Cortex of kidney (tissue), 1 donor: Measurements from ENCODE around the gene P2RX3.

Source experiments
- DNase-seq: peaks from one replicate; lab custom pipeline; 2025; lab: John Stamatoyannopoulos, UW

Gene P2RX3

DNA sequence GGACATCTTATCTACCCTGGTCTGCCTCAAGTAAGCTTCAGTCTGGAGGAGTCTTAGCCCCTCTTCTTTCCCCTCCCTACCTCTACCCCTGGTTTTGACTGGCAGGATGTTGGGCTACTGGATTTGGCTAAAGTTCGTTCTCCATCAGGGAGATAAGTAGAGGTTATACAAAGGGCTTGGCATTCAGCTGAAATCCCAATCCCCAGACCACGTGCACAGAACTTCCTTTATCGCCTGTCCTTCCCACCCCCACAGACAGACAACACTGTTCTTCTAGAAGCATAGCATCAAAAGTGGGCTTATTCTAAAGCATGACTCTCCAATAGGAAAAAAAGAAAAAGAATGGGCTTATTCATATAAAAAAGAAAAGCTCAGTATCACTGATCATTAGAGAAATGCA is 35.0 kb downstream of the P2RX3 start:
- no peak for DNase-seq

DNA sequence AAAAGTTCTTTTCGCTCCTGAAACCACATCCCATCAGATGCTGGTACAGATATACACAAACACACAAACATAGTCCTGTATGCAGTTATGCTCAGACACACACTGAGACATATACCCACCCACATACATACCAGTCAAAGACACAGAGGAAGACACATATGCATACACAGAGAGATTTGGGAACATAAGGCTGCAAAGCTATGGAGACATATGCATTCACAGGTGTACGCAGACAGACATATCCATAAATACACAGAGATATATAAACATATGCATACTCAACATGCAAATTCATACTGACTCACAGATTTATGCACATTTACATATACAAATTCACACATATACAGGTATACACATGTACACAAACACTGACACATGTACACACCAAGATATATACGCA is 36.8 kb downstream of the P2RX3 start:
- DNase-seq, result no peak

DNA sequence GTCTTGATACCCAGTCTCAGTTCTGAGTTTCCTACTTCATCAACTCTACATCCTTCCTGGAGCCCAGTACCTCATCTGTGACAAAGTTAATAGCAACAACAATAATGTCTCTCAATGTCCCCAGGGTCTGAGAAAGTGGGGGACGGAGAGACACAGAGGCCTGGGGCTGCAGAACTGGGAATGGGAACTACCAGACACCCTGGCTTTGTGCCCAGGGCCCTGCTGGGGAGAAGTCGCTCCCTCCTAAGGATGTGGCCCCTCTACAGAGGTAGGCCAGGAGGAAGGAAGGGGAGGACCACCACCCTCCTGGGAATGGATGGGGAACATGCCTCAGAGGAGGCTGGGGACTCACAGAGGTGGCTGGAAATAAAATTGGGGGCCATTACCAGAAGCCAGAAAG is 37.3 kb downstream of the P2RX3 start:
- no peak for DNase-seq

DNA sequence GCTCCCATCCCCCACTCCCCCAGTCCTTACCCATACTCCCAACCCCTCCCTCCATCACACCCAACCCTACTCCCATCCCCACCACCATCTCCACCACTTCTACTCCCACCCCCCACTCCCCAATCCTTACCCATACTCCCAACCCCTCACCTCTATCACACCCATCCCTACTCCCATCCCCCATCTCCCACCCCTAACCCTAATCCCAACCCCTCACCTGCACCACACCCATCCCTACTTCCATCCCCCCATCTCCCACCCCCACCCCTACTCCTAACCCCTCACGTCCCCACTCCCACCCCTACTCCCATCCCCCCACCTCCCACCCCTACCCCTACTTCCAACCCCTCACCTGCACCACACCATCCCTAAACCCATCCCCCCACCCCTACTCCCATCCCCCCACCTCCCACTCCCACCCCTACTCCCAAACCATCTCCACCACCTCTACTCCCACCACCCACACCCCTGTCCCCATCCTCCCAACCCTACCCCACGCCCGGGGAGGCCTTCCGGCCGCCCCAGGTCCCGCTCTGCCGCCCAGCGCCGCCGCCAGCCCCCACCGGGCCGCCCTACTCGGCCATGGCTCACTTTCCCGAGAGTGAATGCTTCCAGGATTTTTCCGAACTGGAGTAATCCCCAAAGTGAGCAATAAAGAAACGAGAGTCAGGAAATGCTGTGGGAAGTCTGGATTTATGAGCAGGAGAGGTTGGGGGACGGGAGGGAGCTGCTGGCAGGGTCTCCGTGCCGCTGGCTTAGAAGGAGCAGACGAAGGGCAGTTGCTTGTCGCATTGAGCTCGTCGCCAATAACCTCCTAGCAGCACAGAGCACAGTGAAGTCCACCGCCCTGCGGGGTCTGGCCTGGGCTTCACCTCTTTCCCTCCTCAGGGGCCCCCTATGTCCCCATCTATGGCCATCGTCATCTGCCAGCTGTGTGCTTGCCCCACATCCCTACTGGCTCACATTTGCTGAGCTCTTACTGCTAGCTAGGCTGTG is 38.2 kb downstream of the P2RX3 start:
- no peak for DNase-seq

DNA sequence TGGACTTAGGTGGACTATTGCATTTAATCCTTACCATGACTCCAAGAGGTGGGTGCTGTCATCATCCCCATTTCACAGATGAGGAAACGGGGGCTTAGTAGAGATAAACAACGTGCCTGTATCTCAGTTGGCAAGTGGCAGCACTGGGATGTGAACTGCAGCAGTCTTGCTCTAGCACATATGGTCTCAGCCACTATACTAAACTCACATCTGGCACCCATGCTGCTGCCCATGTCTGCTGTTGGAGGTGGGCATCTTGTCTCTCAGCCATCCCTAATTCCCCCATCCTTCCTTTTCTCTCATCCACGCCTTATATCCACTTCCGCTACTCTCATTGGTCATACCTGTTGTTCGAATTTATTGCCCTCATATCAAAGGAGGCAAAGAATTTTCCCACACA is 39.0 kb downstream of the P2RX3 start:
- DNase-seq, result no peak

DNA sequence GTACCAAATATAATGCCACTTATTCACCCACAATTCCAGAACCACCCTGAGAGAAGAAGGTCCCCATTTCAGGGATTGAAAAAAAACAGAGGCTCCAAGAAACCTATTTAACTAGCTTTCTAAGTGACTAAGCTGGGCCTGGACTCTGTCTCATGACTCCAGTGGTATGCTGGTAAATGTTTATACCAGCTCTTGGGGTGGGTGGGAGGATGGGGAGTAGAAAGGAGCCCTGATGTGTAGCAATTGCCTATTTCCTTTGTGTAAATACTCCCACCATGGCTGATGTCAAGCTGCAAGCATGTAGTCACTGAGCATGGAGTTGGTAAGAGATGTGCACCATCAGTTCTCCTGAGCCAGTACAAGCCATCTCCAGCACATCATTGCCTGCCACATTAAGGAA is 40.0 kb downstream of the P2RX3 start:
- no peak for DNase-seq

DNA sequence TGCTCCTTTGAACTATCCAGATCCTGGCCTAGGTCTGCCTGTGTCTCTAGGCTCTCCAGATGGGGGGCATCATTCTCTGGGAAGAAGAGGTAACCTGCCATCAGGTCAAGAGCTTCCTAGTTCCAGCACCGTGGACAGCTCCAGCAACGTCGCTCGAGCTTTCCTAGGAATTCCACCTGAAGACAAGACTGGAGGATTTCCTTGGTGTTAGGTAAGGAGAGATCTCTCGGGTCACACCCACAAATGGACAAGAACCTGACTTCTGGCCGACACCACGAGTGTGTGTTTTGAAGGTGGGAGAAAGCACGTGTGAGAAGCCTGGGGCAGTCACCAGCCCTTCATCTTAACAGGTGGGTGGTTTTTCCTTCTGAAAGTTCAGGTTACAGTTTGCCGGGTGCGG is 41.6 kb downstream of the P2RX3 start:
- DNase-seq, result no peak

DNA sequence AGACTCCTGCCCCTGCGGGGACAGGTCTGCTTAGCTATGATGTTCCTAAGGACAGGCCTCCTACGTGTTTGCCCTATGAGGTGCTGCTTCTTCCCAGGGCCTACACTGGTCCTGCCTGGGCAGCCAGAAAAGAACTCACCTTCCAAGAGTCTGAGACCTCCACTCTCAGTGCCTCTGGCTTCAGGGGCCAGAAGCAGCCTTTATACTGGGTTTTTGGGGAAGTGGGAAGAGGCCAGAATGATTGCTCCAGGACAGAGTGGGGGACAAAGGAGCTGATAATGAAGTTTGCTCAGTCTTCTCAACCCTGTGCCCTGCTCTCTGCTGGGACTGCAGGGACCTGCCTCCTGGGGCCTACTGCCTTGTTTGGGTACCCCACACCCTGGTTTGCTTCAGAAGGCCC is 42.8 kb downstream of the P2RX3 start, which contains the start of gene PRG3:
Gene PRG3 (minus strand): TSS at position 176 of the 400 bp plus-strand sequence. CDS start 442 bp downstream, outside the sequence.
- no peak for DNase-seq

DNA sequence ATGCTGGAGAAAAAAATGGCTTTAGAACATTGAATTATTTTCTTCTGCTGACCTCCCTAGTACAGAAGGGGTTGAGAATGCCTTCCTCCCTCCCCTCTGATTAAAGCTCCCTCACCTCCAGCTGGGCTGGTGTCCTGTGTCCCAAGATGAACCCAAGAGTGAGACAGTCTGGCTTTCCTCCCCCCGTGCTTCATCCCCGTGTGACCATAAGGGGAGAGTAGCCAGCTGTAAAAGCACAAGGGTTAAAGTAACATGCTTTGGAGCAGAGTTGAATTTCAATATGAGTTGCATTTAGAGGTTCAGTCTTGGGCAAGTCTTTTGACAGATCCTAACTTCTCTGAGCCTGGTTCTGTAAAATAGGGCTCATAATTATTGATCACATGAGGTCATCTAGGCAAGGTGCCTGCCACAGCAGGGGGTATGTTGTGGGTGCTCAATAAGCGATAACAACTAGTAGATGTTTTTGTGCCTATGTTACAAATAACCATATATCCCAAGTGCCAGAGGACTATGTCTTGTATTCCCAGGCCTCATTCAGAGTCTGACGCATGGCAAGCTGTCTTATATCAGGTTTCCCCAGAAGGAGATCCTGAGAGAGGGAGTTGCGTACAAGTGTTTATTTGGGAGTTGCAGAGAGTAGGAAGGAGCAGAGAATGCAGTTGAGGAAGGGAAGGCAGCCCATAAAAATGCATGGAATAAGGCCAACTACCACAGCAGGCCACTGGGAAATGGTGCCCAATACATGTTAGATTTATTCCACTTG is 48.2 kb downstream of the P2RX3 start:
- no peak for DNase-seq

DNA sequence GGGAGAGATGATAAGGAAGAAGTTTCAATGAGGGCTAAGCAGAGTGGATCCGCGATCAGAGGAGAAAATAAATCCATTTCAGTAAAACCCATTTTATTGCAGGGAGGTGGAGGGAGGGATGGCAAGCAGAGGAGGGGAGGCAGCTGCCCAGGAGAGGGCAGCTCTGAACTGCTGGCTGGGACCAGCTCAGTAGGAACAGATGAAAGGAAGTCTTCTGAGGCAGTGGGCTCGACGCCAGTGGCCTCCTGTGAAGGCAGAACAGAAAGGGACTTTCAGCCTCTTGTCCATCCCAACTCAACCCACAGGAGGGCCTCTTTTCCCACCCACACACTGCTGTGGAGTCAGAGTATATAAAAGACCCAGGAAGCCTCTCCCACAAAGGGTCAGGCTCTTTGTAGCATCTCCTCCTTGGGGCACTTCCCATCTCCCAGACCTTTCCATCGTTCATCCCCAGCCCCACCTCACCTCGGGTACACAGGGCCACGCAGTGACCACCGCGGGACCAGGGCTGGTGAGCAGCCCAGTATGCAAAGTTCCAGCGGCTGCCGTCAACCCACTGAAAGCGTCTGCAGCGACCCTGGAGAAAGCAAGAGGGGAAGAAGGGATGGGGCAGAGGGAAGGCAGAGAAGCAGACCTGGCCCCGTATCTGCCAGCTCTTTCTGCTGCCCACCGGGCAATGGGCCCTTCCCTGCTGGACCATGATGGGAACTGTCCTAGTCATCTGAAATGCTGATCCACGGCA is 49.3 kb downstream of the P2RX3 start:
- DNase-seq, result no peak

DNA sequence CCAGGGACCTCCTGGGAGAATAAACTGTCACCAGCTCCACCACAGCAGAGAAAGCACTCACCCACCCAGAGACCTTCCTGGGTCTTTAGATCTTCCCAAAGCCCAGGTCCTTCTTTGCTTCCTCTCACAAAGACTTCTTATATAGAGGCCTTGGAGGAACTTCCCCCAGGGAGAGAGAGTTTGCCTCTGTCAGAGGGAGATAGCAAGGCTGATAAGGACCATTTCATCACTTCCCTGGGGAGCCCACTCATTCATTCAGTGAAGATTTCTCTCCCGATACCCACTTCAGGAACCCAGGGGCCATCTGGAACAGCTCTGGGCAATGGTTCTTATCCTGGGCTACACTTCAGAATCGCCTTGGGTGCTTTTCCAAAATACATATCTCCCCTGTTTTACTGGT is 52.4 kb downstream of the P2RX3 start, which contains the start of gene PRG2:
Gene PRG2 (minus strand): TSS at position 116 of the 400 bp plus-strand sequence. CDS start 706 bp downstream, outside the sequence.
- no peak for DNase-seq

DNA sequence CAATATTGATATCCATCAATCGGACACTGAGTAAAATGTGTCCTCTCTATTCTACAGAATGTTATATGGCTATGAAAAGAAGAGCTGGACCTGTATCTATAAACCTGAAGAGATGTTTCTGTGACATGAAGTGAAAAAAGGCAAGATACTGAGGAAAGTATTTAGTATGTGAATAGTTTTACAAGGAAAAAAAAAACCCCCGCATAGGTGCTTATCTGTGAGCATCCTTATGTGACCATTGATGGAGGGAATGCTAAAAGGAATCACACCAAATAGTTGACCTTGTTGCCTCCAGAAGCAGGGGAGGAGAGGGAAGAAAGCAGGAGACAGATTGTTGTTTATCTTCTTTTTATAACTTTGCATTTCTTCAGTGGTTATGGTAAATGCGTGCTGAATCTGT is 53.0 kb downstream of the P2RX3 start:
- no peak for DNase-seq

DNA sequence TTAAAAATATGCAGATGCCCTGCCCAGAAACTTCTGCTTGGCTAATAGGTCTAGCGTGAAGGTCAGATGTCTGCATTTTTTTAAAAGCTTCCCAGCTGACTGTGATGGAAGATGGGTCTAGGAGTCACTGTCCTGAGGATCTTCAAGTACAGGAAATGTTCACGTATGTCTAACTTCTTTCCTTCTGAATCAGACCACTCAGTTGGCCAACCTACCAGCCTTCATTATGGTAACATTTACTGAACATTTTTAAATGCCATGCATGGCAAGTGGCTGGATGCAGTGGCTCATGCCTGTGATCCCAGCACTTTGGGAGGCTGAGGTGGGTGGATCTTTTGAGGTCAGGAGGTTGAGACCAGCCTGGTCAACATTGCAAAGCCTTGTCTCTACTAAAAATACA is 53.4 kb downstream of the P2RX3 start:
- DNase-seq, result no peak

DNA sequence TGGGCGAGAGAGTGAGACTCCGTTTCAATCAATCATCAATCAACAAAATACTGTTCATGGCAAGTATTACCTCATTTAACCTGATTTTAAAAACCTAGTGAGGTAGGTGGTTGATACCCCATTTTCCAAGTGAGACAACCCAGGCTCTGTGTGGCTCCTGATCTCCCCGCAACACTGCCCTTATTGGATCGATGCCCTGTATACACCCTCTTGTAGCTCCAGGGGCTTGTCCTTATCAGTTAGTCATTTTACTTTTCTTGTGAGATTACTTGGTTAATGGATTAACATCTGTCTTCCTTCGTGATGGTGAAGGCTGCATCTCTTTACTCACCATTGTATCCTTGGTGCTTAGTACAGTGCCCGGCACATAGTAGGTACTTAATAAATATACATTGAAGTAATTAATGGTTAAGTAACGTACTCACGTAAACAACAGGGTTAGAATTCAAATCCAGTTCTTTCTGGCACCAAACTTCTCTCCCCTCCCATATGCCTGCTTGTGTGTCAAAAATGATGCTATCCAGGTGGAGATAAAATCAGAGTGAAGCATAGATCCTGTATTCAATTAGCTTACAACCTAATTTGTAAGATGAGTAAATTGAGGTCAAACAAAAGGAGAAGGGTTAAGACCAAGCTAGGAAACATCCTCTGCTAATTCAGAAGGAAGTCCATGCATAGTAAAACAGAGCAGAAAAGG is 54.1 kb downstream of the P2RX3 start:
- DNase-seq, result no peak

DNA sequence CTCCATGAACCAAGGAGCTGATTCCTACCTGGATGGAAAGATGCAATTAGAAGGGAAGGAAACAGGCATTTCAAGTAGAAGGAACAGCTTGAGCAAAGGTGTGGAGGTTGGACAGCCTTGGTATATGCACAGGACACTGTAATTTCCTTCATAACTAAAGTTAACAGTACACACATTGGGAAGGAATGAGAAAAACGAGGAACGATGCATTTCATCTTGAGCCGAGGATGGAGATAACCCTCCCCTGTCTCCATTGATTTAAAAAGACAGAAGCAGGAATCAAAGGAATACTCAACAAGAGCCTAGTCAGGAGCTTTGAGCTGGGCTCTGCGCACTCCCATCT is 54.6 kb downstream of the P2RX3 start:
- no peak for DNase-seq

DNA sequence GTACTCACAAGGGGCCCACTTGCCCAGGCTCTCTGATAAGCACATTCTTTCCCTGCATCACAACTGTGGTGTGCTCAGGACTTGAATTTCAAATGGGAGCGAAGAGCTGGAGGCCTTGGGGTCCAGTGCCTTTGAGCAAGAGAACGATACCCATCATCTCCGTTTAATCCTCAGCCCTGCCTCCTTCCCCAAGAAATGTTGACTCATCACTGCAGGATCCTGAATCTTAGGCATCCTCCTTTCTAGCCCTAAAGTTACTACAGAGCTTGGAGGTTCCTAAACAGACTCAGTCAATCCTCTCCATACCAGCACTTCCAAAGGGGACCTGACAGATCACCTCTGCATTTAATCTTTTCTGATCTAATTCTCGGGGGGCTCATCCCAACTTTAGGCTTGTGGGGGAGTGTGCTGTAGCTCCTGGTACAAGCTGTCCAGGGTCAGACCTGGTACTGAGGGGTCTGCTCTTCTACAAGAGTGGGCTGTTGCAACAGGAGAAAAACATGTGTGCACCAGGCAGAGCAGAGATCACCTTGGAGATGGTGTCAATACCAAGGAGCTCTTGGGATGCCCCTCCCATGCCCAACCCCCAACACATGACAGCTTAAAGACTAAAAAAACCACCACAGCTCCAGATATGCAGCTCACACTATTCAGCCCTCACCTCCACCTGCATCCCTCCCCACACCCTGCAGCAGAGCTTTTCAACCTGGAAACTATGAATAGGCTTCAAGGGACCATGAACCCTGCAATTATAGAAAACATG is 56.2 kb downstream of the P2RX3 start:
- DNase-seq, result no peak

DNA sequence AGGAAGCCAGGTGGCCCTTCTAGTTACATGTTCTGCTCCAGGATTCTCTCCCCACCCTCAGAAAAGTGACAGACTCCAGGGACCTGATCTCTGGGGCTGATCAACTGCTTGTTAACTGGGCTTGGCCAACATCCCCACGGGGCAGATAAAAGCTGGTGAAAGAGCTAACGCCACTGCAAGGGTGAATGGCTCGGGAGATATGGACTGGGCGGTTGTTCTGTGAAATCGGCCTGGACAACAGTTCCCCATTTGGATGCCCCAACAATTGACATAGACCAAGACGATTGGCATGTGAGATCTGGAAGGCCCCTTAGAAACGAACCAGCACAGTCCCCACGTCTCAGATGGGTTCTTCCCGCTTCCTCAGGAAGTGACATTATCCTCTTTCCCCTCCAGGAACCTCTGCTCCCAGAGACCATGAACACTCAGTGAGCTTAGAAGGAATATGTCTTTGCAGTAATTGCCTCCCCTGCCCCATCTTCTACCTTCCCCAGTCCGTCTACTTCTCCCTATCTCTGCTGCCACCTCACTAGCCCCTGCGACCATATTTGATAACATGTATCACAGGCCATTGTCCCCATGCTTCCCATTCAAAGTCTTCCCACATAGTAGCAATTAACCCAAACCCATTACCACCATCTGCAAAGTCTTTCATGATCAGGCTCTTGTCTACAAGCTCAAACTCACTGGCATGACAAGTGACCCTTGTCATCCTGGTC is 57.9 kb downstream of the P2RX3 start:
- no peak for DNase-seq

DNA sequence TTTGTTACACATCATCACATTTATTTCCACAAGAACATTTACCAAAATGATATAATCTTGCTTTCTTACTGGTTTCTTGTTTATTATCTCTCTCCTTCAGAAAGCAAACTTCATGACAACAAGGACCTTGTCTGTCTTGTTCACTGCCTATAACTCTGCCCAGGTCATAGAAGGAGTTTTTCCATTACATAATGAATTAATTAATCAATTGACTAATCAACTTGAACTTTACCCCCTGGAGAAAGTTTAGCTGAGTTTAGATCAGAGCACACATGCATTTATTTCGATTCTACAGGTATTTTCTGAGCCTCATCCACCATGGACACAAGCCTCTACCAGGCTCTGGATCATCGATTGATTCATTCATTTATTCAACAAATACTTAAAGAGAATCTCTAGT is 58.6 kb downstream of the P2RX3 start:
- no peak for DNase-seq

DNA sequence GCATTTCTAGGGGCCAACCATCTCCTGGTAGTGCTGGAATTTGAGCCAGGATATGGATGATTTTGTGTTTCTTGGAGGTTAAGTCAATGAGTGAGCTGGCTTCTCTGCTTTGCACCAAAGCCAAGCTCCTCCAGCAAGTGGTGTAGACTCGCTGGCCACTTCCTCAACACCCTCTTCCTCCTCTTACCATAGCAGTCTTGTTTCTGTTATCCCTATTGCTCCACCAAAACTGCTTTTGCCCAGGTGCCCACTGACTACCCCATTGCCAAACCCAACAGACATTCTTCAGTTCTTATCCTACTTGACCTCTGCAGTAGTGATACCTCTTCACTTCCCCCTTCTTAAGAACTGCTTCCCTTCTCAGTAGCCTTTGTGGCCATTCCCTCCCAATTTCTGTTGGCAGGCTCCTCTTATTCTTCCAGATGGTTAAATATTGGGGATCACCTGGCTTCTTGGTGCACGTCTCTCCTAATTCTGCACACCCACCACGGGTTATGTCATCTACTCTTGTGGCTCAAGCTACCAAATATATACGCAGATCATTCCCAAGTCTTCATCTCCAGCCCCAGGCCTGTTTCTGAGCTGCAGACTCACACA is 59.3 kb downstream of the P2RX3 start:
- DNase-seq, result no peak

DNA sequence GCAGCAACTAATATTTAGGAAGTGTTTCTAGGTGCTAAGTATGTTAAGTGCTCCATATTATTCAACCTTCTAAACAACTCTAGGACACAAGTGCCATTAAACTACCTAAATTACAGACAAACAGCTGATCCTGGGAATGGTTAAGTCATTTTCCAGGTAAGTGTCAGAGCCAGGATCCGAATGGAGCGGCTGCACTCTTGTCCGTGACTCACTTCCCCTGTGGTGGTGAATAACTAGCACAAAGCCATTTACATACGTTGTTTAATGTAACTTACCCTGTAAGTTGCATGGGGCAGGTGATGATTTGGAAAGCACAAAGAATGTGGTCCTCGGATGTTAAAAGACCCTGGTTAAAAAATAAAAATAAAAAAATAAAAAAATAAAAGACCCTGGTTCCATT is 61.1 kb downstream of the P2RX3 start:
- DNase-seq, result no peak
